ENCODE data around the gene GSTK1.
"Not testable (repeated sequence)": the region's sequence is repeated elsewhere in the genome, so short reads cannot be mapped to it uniquely, and the experiment has no call there.

The GSTK1 gene

DNA sequence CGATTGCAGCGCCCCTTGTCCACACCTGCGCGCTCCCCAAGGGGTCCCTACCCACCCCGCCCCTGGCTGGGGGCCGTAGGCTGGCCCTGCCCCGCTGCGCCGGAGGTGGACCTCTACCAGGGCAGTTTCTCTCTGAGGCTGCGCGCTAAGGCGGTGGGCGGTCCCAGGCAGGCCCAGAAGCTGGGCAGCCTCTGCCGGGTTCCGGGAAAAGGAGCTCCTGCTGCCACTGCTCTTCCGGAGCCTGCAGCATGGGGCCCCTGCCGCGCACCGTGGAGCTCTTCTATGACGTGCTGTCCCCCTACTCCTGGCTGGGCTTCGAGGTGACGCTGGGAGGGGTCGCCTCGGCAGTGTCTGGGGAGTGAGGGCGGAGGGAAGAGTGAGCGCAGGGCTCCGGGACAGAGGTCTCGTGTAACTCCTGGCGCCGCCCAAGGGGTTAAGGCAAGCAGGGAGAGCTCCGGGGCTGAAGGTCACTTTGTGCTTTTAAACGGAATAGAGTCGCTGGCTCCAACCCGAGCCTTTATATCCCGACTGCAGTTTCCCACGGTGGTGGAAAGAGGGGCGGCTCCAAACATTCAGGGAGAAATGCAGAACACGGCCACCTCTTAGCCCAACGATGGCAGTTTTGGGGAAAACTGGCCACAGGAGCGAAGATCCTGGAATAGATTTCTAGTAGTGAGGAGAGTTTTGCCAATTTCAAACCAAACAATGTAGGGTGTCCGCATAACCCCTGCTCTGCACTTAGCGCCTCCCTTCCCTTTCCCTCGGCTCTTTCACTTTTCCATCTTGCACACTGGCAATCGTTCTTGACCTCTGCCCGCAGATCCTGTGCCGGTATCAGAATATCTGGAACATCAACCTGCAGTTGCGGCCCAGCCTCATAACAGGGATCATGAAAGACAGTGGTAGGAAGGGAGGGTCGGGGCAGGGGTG lies at the start of gene GSTK1:
Gene GSTK1 (plus strand): TSS at position 176 of the 930 bp plus-strand sequence. CDS start 73 bp downstream, at position 249.
- DNase-seq (ENCODE audit: low read depth in 2 of 2): peak; percentile 34 to 54

DNA sequence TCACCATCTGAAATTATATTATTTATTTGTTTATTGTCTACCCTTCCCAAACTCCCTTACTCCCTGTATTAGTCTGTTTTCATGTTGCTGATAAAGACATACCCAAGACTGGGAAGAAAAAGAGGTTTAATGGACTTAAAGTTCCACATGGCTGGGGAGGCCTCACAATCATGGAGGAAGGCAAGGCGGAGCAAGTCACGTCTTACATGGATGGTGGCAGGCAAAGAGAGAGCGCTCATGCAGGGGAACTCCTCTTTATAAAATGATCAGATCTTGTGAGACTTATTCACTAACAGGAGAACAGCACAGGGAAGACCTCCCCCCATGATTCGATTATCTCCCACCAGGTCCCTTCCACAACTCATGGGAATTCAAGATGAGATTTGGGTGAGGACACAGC lies 49.8 kb upstream of the GSTK1 start:
- DNase-seq (ENCODE audit: low read depth in 2 of 2): not testable (repeated sequence)

DNA sequence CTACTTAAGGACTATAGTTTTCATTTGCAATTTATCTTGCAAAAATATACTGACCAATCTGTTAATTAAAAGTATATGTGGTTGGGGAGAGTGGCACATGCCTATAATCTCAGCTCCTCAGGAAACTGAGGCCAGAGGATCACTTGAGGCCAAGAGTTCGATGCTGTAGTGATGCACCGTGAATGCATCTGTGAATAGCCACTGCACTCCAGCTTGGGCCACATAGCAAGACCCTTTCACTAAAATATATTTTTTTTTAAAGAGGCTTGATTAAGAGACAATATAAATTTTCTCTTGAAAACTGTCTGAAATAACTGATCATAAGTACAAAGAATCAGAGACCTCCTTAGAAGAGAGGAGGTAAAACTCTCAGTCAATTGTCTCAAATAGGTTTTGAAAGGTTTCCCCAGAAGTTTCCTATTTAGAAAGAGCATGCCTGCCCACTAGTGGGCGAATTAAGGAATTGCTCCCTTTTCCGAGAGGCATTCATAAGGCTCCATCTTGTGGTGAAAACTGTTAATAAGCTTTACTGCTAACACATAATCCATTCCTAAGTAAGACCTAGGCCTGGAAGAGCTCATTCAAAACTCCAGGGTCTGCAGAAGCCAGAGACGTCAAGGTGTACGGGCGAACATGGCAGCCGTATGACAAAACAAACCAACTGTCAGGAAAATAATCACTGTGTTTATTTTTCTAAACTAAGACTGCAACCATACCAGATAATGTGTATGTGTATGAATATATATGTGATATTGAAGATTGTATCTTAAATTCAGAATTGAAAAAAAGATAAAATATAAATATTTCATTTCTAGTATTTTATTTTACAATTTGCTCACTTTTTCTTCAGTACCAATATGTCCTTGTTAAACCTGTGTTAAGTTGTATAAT lies 48.2 kb upstream of the GSTK1 start:
- DNase-seq (ENCODE audit: low read depth in 2 of 2): peak; percentile 13 to 25

DNA sequence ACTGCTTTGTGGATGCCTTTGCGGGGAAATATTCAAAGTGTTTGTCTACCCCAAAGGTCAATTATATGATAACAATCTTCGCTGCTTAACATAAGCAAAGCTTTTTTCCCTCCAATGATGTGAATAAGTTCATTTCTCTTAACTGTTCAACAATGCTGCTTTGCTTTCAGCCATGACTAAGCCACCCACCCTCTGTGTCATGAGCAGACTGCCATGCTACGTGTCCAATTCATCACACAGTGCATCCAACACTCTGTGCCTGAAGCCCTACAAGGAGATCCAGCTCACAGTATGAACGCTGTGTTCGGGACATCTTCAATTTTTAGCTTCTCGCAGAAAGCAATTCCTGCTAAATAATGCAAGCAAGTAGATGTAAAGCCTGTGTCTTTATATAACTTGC lies 47.1 kb upstream of the GSTK1 start:
- DNase-seq (ENCODE audit: low read depth in 2 of 2): no peak

DNA sequence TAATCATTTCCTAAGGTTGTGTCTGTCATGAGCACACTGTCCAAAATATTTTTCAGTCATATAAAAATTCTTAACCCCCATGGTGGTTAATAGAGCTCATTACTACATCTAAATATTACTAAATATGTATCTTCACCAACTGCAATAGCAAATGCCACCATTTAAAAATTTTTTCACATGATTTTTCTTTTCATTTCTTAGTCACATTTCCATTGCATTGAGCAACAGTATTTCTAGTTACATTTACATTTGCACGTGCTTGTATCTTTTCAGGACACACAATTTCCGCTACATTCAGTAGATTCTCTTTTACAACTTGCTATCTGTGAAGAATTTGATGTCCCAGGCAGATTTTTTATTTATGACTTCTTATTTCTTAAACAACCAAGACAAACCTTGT lies 46.6 kb upstream of the GSTK1 start:
- no peak for DNase-seq (ENCODE audit: low read depth in 2 of 2)

DNA sequence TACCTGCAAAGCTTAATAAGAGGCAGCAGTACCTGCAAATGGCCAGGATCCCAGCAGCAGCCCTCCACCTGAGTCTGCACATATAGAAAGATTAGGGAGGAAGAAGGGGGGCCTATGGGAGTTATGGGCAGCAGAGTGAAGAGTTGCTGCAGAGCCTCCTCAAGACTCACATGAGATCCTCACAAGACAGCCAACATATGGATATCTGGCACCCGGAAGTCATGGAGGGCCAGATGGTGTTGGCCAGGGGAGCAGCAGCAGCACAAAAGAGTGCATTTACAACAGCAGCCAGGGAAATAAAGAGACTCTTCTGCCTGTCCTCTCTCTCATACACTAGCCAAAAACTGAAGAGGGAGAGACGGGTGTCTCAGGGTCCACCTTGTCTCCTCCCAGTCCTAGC lies 45.4 kb upstream of the GSTK1 start:
- DNase-seq (ENCODE audit: low read depth in 2 of 2): no peak

DNA sequence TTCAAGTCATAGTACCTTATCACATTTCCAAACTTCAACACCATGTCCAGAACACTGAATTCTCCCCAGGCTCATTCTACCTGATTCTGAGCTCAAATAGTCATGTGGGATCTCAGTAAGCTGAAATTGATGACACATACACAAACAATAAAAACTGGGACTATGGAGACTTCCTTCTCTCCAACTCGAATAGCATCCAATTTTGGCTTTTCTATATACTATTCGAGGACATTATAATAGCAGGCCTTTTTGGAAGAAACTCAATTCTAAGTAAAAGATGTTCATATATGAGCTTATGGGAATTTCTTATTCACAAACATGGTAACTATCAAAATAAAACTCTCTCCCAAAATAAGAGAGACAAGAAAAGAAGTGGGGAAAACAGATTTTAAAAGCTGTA lies 42.0 kb upstream of the GSTK1 start:
- DNase-seq (ENCODE audit: low read depth in 2 of 2): no peak

DNA sequence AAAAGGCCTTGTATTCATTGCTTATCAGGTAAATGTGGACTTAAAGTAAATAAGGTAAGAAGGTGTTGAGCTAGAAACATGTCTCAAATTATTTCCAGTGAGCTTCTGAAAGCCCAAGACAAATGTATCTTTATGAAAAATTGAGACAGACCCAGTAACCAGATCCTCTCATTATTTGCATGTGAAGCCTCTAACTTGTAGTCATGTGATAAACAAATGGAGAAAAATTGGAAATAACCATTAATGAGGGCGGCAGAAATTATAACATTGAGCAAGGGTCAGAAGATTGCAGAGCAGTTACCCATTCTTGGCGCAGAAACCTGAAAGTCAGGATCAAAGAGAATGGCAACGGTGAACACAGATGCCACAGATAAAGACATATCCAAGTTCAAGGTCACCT lies 41.5 kb upstream of the GSTK1 start, which contains the start of gene TAS2R40:
Gene TAS2R40 (plus strand): TSS at position 301 of the 400 bp plus-strand sequence. CDS start 42 bp downstream, at position 343.
- no peak for DNase-seq (ENCODE audit: low read depth in 2 of 2)

DNA sequence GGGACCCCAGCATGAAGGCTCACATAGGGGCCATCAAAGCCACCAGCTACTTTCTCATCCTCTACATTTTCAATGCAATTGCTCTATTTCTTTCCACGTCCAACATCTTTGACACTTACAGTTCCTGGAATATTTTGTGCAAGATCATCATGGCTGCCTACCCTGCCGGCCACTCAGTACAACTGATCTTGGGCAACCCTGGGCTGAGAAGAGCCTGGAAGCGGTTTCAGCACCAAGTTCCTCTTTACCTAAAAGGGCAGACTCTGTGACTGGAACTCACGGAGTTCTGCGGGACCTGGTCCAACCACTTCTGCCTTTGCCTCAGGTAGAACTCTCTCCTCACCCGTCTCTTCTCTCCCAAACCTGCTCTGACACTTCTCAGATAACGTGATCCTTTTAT lies 40.5 kb upstream of the GSTK1 start:
- DNase-seq (ENCODE audit: low read depth in 2 of 2): no peak

DNA sequence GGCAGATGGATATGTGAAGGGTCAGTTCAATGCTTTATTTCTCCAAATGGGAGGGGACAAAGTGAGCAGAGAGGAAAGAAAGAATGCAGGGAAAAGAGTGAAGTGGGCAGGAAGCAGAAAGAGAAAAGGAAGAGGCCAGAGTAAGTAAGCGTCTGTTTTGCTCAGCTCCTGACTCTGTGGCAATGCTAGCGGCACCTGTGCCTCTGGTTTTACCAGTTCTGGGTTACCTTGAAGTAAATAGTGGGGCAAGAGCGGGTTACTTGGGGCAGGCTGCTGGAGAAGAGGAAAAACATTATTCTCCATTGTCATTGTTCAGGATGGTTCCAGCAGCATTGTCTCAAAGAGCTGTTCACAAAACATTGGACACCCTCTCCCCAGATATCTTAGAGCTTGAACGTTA lies 39.5 kb upstream of the GSTK1 start:
- no peak for DNase-seq (ENCODE audit: low read depth in 2 of 2)

DNA sequence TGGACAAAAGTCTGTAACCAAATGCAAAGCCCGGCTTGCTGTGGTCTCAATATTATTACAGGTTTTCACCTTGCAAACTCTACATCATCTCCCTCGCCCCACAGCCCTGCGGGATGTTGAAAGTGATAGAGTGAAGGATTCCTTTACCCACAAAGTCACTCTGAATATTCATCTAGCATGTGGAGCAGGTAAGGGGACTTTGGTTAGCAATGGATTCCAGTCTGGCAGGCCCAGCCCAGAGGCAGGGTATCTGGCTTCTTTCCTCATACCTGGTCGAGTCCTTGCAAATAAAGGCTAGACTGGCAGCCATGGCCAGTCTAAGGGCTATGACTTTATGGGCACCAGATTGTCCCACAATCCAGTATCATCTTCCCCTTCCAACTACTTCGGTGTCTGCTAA lies 38.2 kb upstream of the GSTK1 start:
- no peak for DNase-seq (ENCODE audit: low read depth in 2 of 2)

DNA sequence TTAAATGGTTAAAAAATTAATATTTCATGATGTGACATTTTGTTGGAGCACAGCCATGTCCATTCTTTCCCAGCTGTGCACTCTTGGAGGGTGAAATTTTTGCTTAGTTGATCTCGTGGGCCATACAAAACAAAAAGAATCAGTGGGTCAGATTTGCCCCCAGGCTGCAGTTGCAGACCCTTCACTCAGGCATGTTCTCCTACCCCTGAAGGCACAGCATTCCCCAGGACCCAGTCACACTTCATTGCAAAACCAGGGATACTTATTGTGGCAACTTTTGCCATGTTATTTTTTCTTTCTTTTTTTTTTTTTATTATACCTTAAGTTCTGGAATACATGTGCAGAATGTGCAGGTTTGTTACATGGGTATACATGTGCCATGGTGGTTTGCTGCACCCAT lies 35.4 kb upstream of the GSTK1 start:
- DNase-seq (ENCODE audit: low read depth in 2 of 2): no peak

DNA sequence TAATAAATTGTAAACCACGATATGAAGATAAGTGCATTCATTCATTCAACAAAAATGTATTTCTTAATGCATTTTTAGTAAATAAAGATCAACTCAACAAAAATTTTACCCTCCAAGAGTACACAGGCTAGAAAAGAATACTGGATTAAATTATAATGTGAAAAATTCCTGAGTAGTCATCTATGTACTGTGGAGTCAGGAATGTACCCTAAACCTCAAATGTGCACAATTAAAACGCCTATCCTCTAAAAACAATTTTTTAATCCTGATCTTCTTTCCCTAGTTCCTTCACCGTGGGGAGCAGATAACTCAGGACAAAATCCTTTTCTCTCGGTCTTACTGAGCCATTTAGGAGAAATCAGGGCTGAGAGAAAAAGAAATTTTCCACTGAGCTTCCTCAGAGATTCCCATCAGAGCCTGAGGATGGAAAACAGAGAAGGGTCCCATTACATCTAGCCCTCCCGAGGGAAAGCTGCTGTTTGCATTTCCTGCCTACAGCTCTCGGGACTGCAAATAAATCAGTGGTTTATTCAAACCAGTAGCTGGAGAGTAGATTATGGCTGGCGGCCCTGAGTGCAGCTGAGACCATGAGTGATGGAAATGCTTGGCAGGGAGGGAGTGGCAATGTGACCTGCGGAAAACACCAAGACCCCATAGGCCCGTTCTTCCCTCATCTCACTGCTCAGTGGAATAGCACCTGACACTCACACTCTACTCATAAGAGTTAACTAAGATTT lies 34.0 kb upstream of the GSTK1 start:
- DNase-seq (ENCODE audit: low read depth in 2 of 2): no peak

DNA sequence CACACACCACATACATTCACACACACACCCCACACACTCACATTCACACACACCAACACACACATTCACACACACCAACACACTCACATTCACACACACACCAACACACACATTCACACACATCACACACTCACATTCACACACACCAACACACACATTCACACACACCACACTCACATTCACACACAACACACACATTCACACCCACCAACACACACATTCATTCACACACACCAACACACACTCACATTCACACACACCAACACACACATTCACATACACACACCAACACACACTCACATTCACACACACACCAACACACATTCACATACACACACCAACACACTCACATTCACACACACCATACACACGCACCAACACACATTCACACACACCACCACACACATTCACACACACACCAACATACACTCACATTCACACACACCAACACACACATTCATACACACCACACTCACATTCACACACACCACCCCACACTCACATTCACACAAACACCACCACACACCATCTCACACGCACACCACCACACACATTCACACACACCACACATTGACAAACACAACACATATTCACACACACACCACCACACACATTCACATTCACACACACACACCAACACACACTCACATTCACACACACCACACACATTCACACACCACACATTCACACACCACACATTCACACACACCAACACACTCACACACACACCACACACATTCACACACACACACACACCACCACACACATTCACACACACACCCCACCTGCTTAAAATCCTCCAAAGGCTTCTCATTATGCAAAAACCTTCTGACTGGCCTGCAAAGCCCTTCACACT lies 32.4 kb upstream of the GSTK1 start:
- DNase-seq (ENCODE audit: low read depth in 2 of 2): no peak

DNA sequence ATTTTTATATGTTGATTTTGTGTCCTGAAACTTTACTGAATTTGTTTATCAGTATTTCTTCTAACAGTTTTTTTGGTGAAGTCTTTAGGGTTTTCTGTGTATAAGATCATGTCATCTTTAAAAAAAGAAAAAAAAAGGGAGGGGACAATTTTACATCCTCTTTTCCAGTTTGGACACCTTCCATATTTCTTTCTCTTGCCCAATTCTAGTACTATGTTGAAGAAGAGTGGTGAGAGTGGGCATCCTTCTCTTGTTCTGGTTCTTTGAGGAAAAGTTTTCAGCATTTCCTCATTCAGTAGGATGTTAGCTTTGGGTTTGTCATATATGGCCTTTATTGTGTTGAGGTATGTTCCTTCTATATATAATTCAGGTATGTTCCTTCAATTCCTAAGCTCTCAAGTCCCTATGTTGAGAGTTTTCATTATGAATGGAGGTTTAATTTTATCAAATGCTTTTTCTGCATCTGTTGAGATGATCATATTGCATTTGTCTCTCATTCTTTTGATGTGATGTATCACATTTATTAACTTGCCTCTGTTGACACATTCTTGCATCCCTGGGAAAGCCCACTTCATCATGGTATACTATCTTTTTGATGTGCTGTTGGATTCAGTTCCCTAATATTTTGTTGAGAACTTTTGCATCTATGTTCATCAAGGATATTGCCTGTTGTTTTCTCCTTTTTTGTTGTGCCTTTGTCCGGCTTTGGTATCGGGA lies 29.3 kb upstream of the GSTK1 start:
- no peak for DNase-seq (ENCODE audit: low read depth in 2 of 2)

DNA sequence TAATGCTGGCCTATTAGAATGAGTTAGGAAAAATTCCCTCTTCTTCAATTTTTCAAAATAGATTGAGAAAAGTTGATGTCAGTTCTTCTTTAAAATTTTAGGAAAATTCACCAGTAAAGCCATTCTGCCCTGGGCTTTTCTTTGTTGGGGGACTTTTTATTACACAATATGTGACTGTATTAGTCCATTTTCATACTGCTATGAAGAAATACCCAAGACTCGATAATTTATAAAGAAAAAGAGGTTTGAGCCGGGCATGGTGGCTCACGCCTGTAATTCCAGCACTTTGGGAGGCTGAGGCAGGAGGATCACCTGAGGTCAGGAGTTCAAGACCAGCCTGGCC lies 28.7 kb upstream of the GSTK1 start:
- DNase-seq (ENCODE audit: low read depth in 2 of 2): no peak

DNA sequence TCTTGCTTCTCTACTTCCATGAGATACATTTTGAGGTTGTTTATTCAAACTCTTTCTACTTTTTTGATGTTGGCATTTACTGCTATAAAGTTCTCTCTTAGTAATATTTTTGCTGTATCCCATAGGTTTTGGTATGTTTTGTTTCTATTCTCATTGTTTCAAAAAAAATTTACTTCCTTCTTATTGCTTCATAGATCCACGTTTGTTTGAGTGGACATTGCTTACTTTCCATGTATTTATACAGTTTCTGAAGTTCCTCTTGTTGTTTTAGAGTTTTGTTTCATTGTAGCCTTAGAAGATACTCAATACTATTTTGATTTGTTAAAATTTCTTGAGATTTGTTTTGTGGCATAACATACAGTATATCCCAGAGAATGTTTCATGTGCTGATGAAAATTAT lies 27.7 kb upstream of the GSTK1 start:
- no peak for DNase-seq (ENCODE audit: low read depth in 2 of 2)

DNA sequence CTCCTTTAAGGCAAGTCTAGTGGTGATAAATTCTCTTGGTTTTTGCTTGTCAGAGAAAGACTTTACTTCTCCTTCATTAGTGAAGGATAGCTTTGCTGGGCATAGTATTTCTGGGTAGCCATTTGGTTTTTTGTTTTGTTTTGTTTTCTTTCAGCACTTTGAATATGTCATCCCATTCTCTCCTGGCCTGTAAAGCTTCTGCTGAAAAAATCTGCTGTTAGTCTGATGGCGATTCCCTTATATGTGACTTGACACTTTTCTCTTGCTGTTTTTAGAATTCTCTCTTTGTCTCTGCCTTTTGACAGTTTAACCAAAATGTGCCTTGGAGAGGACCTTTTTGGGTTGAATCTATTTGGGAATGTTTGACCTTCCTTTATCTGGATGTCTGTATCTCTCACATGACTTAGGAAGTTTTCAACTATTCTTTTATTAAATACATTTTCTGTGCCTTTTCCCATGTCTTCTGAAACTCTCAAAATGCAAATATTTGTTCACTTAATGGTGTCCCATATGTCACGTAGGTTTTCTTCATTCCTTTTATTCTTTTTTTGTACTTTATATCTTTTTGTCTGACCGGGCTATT lies 26.7 kb upstream of the GSTK1 start:
- DNase-seq (ENCODE audit: low read depth in 2 of 2): no peak

DNA sequence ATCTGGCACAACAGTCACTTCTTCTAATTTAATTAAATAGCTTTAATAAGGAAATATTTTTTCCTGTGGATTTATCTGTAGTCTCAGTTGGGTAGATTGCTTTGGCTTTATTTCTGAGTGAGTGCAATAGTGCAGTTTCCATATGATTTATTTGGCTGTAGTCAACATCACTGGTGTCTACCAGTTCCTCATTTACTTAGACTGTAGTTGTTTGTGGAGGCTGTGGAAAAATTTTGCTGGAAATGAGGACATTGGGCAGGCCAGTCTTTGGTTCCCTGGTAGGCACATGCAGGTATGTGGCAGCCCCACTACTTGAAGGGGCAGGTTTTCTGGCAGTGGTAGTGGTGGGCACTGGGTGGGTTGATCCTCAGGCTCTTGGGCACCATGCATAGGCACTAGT lies 25.9 kb upstream of the GSTK1 start:
- DNase-seq (ENCODE audit: low read depth in 2 of 2): no peak
